ENCODE results near the gene RAB18.
"Not testable (repeated sequence)": the region's sequence is repeated elsewhere in the genome, so short reads cannot be mapped to it uniquely, and the experiment has no call there.

The RAB18 gene

DNA sequence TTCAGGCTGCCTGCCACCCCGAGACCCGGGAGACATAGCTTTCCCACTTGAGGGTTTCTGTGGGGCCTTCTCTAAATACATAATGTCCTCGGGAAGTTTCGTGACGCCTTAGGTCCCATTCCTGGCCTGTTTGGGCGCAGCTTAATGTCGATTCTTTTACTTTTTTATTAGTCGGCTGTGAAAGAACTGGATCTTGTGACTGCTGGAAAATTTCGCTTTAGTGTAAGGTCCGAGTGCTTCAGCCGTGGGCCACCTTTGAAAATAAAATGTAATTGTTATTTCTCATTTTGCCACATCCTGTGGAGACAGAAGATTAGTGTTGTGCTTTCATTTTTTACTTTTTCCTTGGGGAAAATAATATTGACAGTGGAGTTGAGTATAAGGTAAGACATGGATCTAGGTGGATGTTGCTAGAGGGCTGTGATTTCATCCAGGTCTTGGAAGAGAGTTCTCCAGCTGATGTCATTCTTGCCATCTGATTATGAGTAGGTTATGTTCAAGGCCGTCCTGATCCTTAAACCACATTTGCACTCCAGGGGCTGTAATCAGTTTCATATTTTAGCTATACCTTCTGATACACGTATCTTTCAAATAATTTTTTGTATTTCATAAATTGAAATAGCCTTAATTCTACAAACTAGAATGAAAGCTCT, 830 bp downstream of the RAB18 start:
- no peak for DNase-seq (ENCODE audit: low read depth, low spot score)

DNA sequence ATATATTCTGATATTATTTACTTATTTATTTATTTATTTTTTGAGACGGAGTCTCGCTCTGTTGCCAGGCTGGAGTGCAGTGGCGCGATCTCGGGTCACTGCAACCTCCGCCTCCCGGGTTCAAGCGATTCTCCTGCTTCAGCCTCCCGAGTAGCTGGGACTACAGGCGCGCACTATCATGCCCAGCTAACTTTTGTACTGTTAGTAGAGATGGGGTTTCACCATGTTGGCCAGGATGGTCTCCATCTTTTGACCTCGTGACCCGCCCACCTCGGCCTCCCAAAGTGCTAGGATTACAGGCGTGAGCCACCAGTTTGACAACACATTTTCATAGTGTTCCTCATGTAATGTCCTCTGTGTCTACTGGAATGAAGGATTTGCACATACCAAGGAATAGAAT, 1.4 kb downstream of the RAB18 start:
- not testable (repeated sequence) for DNase-seq (ENCODE audit: low read depth, low spot score)

DNA sequence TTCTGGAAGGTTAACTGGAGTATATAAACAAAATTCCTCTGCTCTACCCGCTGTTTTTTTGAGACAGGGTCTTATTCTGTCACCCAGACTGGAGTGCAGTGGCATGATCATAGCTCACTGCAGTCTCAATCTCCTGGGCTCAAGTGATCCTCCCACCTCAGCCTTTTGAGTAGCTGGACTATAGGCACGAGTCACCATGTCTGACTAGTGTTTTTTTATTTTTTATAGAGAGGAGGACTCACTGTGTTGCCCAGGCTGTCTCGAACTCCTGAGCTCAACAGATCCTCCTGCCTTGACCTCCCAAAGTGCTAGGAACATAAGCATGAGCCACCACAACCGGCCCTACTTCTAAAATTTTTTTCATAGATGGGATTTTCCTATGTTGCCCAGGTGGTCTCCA, 2.2 kb downstream of the RAB18 start:
- DNase-seq (ENCODE audit: low read depth, low spot score), result no peak

DNA sequence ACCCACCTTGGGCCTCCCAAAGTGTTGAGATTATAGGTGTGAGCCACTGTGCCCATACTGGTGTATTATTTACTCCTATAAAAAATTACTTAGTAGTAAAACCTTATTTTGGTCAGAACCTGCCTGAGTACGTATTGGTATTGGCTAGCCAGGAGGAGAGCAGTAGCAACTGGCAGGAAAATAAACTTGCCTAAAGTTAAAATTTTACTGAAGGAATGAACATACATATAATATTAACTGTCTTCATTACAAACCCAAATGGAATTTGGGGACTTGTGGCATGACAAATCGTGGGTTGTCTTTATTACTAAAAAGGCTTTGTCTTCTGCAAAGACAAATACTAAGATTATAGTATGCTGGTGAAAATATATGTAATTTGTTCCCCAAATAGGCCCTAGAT, 8.4 kb downstream of the RAB18 start:
- DNase-seq (ENCODE audit: low read depth, low spot score), result no peak

DNA sequence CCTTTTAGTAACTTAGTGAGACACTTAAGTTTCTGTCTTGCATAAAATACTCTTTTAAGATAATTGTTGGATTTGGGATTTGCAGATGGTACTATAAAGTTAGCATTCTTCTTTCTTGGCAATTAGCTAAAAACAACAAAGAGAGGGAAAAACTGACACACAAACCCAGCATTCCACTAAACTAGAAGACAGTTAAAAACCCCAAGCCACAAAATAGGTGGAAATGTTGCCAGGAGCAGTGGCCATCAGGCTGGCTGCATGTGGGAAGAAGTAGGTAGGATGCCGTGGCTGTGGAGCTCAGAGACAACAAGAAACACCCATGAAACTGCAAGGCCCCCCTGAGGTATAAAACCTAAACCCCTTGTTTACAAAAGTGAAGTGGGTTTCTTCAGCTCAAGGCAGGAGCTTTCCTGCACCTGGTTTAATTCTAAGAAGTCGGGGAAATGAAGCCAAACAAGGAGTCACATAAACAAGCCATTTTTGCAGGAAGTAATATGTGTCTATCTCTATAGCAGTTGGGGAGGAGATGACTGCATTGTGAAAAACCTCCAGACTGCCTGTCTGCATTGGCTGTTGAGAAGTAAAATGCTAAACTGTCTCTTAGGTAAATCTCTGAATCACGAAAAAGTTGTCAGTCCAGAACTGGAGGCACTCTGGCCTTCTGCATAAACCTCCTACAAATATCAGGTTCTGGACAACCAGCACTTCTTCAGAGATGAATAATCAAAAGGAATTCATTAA, 9.5 kb downstream of the RAB18 start:
- DNase-seq (ENCODE audit: low read depth, low spot score), result no peak

DNA sequence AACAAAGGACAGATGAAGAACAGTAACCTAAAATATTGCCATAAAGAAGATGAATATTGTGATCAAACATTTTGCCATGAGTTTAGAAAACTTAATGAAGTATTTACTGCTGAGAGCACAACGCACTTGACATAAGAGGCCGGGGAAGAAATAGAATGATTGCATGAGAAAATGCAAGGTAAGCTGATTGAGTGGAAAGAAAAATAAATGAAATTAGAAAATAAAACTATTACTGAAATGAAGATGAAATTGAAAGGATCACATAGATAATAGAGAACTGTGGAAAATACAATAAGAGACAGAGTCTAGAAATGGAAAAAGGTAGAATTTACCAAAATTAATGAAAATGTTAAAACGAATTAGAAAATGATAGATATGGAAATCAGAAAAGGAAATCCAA, 10.1 kb downstream of the RAB18 start:
- no peak for DNase-seq (ENCODE audit: low read depth, low spot score)

DNA sequence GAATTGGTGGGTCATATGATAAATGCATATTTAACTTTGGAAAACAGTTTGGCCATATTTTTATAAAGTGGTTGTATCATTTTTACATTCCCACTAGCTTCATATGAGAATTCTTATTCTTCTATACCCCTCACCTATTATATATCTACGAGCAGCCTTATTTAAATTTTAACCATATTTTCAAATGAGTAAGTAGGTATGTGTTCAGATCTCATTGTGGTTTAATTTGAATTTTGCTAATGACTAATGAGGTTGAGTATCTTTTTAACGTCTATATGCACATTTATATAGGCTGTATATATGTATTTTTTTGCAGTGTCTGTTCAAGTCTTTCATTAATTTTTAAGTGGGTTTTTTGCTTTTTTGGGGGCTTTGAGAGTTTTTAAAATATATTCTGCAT, 14.2 kb downstream of the RAB18 start:
- DNase-seq (ENCODE audit: low read depth, low spot score), result no peak

DNA sequence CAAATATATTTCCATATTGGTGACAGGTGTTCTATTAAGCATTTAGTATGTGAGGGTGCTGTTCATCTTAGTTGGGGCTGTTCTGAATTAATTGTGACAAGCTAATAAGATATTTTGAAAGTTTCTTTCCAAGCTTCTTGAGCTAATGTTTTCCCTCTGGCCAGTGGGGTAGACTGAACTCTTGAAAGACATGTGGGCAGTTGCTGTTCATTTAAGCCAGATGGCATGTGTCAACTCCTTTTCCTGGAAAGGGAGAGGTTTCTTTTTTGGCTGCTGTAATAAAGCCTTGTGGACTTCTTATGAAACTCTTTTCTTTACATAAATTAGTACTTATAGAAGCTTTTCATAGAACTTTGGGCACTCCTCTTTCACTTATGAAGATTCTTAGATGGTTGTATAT, 21.7 kb downstream of the RAB18 start:
- no peak for DNase-seq (ENCODE audit: low read depth, low spot score)

DNA sequence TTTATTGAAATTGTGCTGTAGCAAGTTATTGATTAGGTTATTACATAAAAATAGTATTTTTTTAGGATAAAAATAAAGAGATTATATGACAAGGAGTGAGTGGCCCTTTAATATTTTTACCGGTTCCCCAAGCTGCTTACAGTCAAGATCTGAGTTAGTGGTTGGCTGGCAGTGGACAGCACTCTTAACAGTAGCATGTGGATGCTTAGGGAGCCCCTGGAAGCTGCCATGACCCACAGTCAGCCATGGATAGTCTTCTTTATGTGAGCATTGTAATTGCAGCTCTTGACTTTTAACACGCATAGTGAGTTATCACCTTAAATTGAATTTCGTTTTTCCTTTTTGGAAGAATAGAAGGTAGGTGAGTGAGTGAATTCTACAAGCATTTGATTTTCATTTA, 22.1 kb downstream of the RAB18 start:
- DNase-seq (ENCODE audit: low read depth, low spot score), result no peak

DNA sequence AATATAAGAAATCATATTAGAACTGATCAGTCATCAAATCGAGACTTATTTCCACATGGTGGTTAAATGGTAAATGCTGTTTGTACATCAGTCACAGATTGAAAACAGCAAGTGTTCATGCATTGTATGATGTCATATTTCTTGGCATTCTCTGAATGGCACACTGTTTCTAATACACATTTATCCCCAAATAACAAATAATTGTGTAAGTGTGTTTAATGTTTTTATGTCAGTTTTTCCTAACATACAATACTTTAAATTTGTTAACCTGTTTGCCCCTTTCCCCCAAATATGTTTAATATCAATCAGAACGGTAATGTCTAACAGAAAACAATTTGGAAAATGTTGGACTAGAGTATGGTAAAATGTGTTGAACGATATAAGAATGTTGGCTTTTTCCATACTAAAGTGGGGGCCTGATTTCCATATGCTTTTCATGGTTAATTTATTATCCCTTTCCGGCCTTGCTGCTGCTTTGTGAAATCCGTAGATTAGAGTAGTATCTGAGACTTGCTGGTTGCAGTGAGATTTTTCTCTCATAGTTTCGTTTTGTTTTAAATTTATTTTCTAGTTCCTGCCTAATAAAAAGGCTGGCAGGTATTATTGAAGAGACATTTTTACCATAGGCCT, 23.7 kb downstream of the RAB18 start:
- DNase-seq (ENCODE audit: low read depth, low spot score), result no peak

DNA sequence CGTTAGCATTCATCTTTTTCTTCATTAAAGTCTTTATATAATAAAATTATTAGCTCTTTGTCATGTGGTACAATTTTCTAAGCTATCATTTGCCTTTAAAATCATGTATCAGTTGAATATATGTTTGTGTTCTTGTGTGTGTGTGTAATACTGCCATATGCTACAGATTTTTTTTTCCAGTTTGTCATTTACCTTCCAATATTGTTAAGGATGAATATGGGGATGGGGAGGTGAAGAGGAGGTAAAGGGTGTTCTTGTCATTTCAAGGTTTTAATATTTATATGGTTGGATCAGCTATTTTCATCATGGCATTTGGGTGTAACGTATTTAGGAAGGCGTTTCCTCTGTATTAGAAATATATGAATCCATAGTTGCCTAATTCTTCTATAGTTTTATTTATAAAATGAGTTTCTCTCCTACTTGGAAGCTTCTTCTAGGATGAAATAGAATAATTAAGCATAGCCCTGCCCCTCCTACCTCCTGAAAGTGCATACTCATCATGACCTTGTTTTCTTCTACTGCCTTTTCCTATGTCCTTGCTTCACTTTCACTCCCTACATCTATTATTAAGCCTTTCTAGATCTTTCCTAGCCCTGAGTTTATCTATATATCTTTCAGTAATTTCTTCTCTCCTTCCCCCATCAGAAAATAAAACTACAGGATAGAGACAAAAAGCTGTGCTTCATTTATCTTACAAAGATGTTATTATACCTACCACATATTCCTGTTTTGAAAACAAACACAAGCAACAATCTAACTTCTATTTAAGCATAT, 25.1 kb downstream of the RAB18 start:
- DNase-seq (ENCODE audit: low read depth, low spot score), result no peak

DNA sequence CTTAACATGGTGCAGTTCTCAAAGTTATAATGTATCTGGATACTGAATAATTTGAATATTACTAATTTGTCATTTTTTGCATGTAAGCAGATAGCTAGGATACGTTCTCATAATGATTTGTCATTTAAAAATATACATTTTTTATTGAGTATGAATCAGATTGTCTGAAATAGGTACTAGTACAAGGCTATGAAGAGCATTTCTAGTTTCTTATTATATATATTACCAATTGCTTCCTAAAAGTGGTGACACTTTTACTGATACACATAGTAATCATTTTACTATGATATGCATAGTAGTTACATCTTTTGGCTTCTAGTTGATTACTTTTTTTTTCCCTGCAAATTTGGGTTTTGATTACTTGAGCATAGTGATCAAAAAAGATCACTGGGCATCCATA, 26.4 kb downstream of the RAB18 start:
- no peak for DNase-seq (ENCODE audit: low read depth, low spot score)

DNA sequence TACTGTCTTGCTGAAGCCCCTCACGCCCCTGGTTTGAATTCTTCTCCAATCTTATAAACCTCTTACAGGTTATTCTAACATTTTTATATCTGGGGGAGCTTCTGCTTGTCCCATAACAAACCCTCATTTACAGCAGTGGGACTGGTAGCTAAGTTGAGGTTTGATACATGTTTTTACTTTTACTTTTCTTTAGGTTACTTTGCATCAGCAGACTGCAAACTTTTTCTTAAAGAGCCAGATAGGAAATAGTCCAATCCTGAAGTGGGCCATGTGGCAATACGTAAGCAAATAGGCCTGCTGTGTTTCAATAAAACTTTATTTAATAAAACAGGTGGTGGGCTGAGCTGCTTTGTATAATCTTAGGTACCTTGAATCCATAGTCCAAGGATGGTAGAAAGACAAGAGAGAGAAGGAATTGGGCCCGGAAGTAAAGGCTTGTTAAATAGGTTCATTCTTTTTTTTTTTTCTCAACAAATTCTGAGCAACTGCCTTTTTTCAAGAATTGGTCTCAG, 27.3 kb downstream of the RAB18 start:
- DNase-seq (ENCODE audit: low read depth, low spot score), result no peak

DNA sequence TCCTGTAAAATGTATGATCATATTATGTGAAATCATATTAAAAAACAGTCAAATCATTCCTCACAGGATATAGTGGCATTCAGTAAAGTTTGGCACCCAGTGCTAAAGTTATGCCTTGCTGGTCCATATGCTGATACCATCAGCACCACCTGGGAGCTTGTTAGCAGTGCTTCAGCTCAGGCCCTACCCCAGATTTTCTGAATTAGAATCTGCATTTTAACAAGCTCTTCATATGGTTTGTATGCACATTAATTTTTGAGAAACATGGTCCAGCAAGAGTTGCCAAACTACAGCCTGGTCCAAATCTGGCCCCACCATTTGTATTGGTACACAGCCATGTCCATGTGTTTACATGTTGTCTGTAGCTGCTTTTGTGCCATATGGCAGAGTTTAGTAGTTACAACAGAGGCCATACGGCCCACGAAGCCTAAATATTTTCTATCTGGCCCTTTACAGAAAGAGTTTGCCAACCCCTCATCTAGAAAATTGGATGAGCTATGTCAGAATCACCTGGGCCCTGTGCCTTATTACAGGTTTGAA, 30.1 kb downstream of the RAB18 start:
- no peak for DNase-seq (ENCODE audit: low read depth, low spot score)

DNA sequence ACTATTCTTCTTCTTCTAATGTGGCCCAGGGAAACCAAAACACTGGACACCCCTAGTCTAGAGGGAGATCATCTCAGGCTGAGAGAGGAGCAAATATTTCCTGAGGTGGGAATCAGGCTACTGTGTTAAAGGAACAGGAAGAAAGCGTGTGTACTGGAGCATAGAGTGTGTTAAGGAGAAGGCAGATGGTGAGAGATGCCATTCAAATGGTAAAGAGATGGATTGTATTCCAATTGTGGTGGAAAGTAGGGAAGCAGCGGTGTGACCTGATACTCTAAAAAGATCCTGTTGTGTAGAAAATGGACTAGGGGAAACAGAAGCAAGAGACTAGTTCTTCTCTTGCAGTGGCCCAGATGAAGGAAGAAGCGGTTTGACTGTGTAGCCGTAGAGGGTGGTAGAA, 31.2 kb downstream of the RAB18 start:
- no peak for DNase-seq (ENCODE audit: low read depth, low spot score)

DNA sequence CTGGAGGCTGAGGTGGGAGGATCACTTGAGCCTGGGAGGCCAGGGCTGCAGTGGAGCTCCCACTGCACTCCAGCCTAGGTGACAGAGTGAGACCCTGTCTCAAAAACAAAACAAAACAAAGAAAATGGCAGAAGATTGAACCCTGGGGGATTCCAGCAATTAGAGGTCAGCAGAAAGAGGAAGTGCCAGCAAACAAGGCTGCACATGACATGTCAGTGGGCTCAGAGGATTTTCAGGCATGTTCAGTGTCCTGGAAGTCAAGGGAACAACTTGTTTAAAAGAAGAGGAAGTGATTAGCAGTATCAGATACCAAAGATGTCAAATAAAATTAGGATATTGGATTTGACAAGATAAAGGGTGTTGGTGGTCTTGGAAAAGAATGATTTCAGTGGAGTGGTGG, 32.3 kb downstream of the RAB18 start:
- DNase-seq (ENCODE audit: low read depth, low spot score), result no peak

DNA sequence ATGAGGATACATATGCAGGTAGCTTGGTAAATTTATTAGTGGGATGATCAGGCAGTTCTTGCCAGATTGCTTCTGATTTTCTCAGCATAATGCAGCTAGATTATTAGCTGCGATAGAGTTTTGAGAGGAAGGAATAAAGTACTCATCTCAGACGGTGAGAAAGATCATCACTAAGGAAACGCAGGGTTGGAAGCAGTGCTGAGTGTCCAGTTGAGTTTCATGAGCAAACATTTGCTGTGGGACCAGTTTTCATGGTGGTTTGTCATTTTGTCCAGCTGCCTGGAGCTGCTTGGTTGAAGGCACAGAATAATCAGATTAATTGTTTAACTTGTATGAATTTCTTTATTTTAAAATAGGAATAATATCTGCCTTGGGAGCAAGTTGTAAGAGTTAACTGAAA, 33.1 kb downstream of the RAB18 start:
- no peak for DNase-seq (ENCODE audit: low read depth, low spot score)

DNA sequence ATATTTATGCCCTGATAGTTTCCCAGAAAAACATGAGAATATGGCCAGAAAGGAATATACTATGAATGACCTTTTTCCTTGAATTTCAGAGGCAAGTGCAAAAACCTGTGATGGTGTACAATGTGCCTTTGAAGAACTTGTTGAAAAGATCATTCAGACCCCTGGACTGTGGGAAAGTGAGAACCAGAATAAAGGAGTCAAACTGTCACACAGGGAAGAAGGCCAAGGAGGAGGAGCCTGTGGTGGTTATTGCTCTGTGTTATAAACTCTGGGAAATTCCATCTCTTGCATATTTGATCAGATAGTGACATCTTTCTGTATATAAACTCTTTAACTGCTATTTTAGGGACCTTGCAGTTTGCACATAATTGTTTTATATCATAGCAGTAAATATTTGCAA, 33.7 kb downstream of the RAB18 start:
- no peak for DNase-seq (ENCODE audit: low read depth, low spot score)

DNA sequence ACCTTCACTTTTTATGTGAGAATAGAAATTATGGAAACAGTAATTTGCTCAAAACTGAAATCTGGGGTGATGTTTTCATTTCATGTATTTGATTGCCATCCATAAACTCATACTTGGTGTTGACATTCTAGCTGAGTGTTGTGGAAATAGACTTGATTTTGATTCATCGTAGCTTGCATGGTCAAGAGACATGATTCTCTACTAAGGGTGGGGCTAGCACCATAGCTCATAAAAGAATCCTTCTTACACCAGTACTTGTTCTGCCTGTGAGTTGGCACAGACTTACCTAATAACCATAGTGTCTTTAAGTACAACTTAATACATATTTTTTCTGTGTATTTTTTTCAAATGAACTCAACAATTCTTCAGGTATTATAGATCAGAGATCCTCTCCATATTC, 36.6 kb downstream of the RAB18 start:
- DNase-seq (ENCODE audit: low read depth, low spot score), result no peak

DNA sequence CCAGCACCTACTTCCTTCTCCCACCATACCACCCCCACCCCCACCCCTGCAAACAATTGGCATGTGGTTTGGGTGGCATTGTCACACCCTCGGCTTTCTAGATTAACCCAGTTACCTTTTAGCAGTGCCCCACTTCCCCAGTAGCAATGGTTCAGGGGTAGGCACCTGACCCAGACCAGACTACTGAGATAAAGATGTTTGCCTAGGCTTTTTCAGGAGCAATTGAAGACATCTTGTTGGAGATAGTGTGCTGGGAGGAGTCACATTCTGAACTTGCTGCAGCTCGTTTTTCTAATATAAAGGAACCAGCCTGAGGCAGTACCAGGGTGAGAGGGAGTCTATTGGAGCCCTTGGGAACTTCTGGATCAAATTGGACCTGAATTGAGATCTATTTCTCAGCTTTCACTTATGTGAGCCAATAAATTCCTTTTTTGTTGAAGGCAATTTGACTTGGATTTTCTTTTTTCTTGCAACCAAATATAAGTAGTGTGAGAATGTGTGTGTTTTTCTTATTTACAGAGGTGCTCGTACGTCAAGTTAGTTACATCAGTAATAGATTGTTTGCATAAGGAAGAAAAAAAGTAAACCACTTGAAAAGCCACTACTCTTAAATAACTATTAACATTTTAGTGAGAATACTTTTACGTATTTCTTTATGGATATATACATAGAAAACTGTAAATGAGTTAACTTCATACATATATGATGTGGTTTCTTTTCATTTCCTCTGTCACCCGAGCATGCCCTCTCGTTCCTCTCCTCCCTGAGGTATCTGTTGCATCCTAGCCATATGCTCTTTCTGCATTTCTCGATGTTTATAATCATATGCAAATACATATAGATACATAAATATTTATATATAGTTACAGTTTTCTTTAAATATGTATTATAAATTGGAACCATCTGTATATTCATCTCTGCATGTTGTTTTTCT, 38.0 kb downstream of the RAB18 start:
- DNase-seq (ENCODE audit: low read depth, low spot score), result no peak

DNA sequence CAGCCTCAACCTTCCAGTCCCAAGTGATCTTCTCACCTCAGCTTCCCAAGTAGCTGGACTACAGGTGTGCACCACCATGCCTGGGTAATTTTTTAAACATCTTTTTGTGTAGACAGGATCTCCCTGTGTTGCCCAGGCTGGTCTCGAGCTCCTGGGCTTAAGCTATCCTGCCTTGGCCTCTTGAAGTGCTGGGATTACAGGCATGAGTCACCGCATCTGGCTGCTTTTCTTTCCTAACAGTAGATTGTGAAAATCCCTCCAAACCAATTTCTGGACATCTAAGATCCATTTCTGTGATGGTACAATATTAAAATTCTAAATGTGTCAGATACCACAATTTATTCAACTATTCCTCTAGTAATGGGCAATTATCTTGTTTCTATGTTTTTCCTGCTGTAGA, 38.7 kb downstream of the RAB18 start:
- no peak for DNase-seq (ENCODE audit: low read depth, low spot score)

All from activated naive CD8-positive, alpha-beta T cell treated with anti-CD3 and anti-CD28 coated beads, Interleukin-2, amount 50 U/mL, for 16 hours (primary cell).